ENCODE data around the gene TSPAN5. TPM values are rescaled to one million over a fixed set of nuclear protein-coding genes. Genes with fewer than 3 reads are reported as not detected.

Gene TSPAN5
- total and polyA plus RNA-seq, 8 donors: 1.6 to 90.2 (median 8.5) TPM

GRCh38 chr4:98618680-98619079 lies 39.7 kb downstream of the TSPAN5 start:
- no peak for DNase-seq
- no peak for TF ChIP-seq POLR2A (IDR thresholded peaks at IDR 0.05)
- 41 to 83% (median 75%) methylated on average over 3 of the region's 3 CpGs for WGBS, 5 donors

GRCh38 chr4:98617358-98618047 lies 40.9 kb downstream of the TSPAN5 start:
- no peak for DNase-seq
- peaks cover 0 to 65% (median 2%) of the 10 kb centered on the region in 4 donors for H3K4me1 ChIP-seq
- H3K27me3 ChIP-seq: no peaks in the 10 kb centered on the region
- H3K36me3 ChIP-seq: no peaks in the 10 kb centered on the region
- no peak overlapping the region for H3K4me3 ChIP-seq
- TF ChIP-seq POLR2AphosphoS5 (IDR thresholded peaks at IDR 0.05) (no peak), POLR2A (IDR thresholded peaks at IDR 0.05) (no peak), CTCF (IDR thresholded peaks at IDR 0.05) (no peak), EP300 (IDR thresholded peaks at IDR 0.05) (no peak)
- intact Hi-C loops (cut with DNase I; ENCODE audit: low total_unique reads): no loop called here
- 78 to 93% (median 85%) methylated on average over 2 of the region's 2 CpGs for WGBS, 5 donors
- H3K27ac ChIP-seq: no peak overlapping the region
- H3K9me3 ChIP-seq: no peaks in the 10 kb centered on the region

More at GRCh38 chr4:98618680-98619079, 39.7 kb downstream of the TSPAN5 start:
- H3K36me3 ChIP-seq: no peaks in the 10 kb centered on the region
- no peak overlapping the region for H3K27ac ChIP-seq
- peaks cover 0 to 66% (median 2%) of the 10 kb centered on the region in 4 donors for H3K4me1 ChIP-seq
- H3K27me3 ChIP-seq: no peaks in the 10 kb centered on the region
- no peaks in the 10 kb centered on the region for H3K9me3 ChIP-seq
- intact Hi-C loops (cut with DNase I; ENCODE audit: low total_unique reads): no loop called here
- H3K4me3 ChIP-seq: no peak overlapping the region

GRCh38 chr4:98615991-98616390 lies 42.4 kb downstream of the TSPAN5 start:
- 89 to 95% (median 92%) methylated on average over 3 of the region's 3 CpGs for WGBS, 5 donors
- intact Hi-C loops (cut with DNase I; ENCODE audit: low total_unique reads): no loop called here
- H3K4me3 ChIP-seq: no peak overlapping the region
- DNase-seq: no peak
- H3K4me1 ChIP-seq: peaks cover 0 to 70% (median 5%) of the 10 kb centered on the region in 4 donors
- H3K36me3 ChIP-seq: no peaks in the 10 kb centered on the region
- no peaks in the 10 kb centered on the region for H3K9me3 ChIP-seq
- no peak overlapping the region for H3K27ac ChIP-seq
- TF ChIP-seq POLR2A (IDR thresholded peaks at IDR 0.05): no peak
- no peak for TF ChIP-seq EP300 (IDR thresholded peaks at IDR 0.05)
- no peak for TF ChIP-seq POLR2AphosphoS5 (IDR thresholded peaks at IDR 0.05)
- TF ChIP-seq CTCF (IDR thresholded peaks at IDR 0.05): no peak
- no peaks in the 10 kb centered on the region for H3K27me3 ChIP-seq

GRCh38 chr4:98614662-98615061 lies 43.7 kb downstream of the TSPAN5 start:
- Histone ChIP-seq H3K27me3 (no peaks in the 10 kb centered on the region), H3K27ac (no peak overlapping the region), H3K4me1 (peaks cover 0 to 70% (median 5%) of the 10 kb centered on the region in 4 donors), H3K36me3 (no peaks in the 10 kb centered on the region), H3K9me3 (no peaks in the 10 kb centered on the region), H3K4me3 (no peak overlapping the region)
- intact Hi-C loops (cut with DNase I; ENCODE audit: low total_unique reads): no loop called here
- no peak for TF ChIP-seq POLR2A (IDR thresholded peaks at IDR 0.05)
- TF ChIP-seq CTCF (IDR thresholded peaks at IDR 0.05): no peak
- no peak for TF ChIP-seq POLR2AphosphoS5 (IDR thresholded peaks at IDR 0.05)
- no peak for TF ChIP-seq EP300 (IDR thresholded peaks at IDR 0.05)
- 71 to 99% (median 91%) methylated on average over 4 of the region's 4 CpGs for WGBS, 5 donors
- no peak for DNase-seq

- no peak for DNase-seq
- WGBS, 5 donors: 94 to 100% (median 95%) methylated on average over 3 of the region's 3 CpGs
- no peaks in the 10 kb centered on the region for H3K36me3 ChIP-seq
- TF ChIP-seq EP300 (IDR thresholded peaks at IDR 0.05): no peak
- TF ChIP-seq CTCF (IDR thresholded peaks at IDR 0.05): no peak
- TF ChIP-seq POLR2A (IDR thresholded peaks at IDR 0.05): no peak
- TF ChIP-seq POLR2AphosphoS5 (IDR thresholded peaks at IDR 0.05): no peak
- no peaks in the 10 kb centered on the region for H3K9me3 ChIP-seq
- intact Hi-C loops (cut with DNase I; ENCODE audit: low total_unique reads): no loop called here
- H3K4me1 ChIP-seq: peaks cover 0 to 70% (median 5%) of the 10 kb centered on the region in 4 donors
- no peaks in the 10 kb centered on the region for H3K27me3 ChIP-seq
- no peak overlapping the region for H3K4me3 ChIP-seq
- no peak overlapping the region for H3K27ac ChIP-seq
These were observed 44.3 kb downstream of the TSPAN5 start for GRCh38 chr4:98614094-98614493.

Measured in stomach (tissue), 9 donors.